GOT3 (cell line): Measurements from ENCODE around the gene SASH1.
"Not testable (repeated sequence)": the region's sequence is repeated elsewhere in the genome, so short reads cannot be mapped to it uniquely, and the experiment has no call there.

Experiments
- DNase-seq: peaks from one replicate; lab custom pipeline; 2025; ENCODE audit warnings: mixed read lengths; lab: John Stamatoyannopoulos, UW

SASH1 gene

DNA sequence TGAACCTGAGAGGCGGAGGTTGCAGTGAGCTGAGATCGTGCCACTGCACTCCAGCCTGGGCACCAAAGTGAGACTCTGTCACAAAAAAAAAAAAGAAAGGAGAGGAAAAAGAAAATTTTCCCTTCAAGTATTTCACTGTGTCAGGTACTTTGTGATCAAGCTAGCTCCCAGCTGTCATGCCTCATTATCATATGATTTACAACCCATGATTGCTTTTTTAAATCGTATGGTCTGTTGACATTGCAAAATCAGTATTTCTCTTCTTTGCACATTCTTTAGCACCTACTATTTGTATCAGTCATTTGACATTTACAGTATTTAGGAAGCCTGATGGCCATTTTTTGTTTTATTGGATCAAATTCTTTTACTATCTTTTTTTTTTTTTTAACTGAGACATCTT, 22.4 kb downstream of the SASH1 start:
- no peak for DNase-seq

GRCh38 chr6:148367411-148368024, 24.9 kb downstream of the SASH1 start:
- DNase-seq: no peak

DNA sequence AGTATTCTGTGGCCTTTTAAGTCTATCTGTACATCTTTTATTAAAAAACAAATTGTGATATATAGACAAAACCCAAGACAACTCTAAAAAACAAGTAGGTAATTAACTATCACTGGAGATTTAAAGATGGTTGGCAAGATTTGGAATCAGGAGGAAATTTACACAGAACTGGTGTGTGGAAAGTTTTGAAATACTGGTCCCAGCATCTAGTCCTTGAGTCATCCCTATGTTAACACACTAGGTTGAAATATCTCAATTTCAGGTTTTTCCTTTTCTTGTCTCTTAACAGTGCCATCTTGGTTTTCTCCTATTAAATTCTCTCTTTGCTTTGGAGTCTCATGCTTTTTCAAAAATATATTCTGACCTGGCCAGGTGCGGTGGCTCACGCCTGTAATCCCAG, 27.5 kb downstream of the SASH1 start:
- no peak for DNase-seq

DNA sequence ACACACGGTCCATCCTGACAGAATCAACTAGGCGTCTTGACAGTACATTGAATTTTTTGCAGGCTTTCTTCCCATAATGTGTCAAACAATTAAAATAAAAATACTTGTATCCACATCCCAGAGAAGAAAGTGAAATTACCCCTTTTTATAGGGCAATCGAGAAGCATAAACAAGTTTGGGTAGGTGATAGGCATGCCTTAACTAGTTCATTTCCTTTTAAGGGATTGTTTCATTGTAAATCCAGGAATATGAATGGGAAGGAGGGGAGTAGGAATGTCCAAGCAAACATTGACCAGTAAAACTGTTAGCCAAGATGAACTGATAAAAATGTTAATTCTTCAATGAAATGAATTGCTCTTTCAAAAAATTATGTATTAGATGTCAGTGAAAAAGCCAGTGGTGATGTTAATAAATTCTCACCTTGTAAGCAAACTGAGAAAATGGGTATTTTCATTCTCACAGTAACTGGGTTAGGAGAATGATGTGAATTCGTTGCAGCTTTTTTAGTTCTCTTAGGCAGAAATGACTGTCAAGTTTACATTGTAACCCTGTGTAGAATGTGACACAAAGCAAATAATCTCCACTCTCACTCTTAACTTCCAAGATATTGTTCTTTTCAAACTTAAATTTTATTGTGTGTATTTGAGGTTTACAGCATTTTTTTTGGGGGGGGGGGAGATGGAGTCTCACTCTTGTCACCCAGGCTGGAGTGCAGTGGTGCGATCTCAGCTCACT, 31.6 kb downstream of the SASH1 start:
- no peak for DNase-seq

DNA sequence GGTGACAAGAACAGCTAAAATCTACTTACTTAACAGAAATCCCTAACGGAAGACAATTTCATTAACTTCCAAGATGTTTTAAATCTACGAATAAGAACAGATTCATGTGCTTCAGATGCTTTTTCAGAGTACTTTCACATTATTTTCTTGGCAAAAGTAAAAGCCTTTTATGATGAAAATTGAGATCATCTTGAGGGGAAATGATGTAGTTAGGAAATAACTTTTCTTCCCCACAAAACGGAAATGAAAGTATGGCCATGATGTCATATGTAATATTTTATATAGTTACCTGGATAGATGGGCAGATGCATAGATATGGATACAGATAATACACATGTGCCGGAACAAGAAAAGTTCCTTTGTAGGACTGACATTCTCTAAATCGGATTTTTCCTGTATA, 32.8 kb downstream of the SASH1 start:
- DNase-seq: no peak

- no peak for DNase-seq
Observed at GRCh38 chr6:148379481-148379880, 36.8 kb downstream of the SASH1 start.

DNA sequence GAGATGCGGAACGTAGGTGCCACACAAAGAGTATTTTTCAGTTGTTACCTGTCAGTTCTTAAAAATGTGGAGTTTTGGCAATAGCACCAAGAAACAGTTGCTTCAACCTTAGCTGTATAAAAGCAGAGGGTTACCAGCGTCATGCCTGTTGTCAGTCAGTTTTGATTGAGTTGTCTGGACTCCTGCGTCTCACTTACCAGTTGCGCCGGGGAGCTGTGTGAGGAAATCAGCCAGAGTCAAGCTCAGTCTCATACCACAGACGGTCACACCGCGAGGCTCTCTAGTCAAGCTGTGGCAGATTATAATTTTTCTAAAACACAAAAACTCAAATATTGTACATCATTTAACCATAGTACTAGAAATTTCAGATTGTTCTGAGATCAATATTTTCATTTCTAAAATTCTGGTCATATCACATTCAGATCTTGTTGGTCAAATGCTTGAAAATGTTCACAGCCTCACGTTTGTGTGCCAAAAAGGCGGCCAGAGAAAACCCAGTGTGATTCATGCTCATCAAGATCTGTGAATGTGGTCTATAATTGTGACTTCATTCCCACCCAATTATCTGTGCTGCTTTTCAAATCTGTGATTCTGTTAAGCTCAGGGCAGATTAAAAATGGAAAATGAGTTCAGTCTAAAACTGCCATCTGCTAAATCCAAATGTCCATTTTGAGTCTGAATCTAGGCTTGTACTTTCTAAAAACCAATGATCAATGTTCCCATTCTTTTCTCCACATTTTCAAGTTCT, 37.5 kb downstream of the SASH1 start:
- DNase-seq: no peak

GRCh38 chr6:148382051-148382450, 39.4 kb downstream of the SASH1 start:
- not testable (repeated sequence) for DNase-seq

GRCh38 chr6:148382861-148383260, 40.2 kb downstream of the SASH1 start:
- DNase-seq: no peak

GRCh38 chr6:148383658-148384368, 41.2 kb downstream of the SASH1 start:
- no peak for DNase-seq

GRCh38 chr6:148385379-148385778, 42.7 kb downstream of the SASH1 start:
- no peak for DNase-seq

- DNase-seq: no peak
Observed at GRCh38 chr6:148388521-148388920, 45.9 kb downstream of the SASH1 start.

- DNase-seq: no peak
Observed at GRCh38 chr6:148389086-148389485, 46.4 kb downstream of the SASH1 start.

DNA sequence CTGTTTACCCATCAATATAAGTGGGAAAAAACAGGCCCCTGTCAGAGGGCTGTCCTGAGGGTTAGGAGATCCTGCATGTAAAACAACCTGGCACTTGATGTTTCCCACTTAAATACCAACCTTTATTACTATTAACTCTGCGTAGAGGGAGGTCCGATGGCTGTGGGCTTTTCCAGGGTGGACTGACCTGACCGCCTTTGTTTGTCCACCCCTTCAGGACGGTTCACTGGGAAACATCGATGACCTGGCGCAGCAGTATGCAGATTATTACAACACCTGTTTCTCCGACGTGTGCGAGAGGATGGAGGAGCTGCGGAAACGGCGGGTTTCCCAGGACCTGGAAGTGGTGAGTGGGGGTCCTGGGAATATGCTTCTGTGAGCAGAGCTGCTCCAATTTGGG, 47.3 kb downstream of the SASH1 start:
- DNase-seq: no peak

- not testable (repeated sequence) for DNase-seq
Observed at GRCh38 chr6:148392127-148392526, 49.5 kb downstream of the SASH1 start.

DNA sequence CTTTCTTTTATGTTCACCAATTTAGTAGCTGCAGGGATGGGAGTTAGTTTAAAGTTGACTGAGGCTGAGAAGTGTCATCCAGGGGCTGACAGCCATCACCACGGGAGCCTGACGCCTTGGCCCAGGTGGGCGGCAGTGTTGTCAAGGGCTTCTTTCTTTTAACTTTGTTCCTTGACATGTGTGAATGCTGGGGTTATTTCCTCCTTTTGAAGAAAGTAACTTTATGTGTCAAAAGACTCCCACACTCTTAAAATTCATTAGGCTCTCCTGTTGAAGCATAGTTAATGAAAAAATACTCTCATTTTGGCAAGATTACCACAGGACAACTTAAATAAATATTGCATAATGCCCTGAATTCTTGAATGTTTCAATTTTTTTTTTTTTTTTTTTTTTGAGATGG, 50.0 kb downstream of the SASH1 start:
- no peak for DNase-seq

DNA sequence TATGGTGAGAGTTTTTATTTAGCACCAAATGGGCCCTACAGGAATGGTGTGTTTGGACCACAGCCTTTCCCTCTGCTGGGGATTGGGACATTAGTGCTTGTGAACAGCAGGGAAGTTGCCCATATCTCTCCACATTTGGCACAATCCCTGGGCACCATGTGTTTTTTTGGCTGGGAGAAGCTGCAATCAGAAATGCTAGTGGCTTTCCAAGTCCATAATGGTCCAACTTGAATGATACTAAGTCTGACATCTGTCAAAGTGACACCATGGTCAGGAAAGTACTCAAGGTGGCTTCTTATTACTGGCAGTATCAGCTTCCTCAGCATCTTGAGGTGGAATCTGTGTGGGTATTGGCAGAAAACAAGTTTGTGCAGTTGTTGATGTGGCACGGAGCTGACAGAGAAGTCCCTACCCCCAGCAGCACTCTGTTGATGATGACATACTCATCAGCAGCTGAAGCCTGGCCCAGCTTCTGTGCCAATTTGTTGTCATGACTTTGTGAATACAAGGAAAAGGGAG, 53.0 kb downstream of the SASH1 start:
- no peak for DNase-seq

DNA sequence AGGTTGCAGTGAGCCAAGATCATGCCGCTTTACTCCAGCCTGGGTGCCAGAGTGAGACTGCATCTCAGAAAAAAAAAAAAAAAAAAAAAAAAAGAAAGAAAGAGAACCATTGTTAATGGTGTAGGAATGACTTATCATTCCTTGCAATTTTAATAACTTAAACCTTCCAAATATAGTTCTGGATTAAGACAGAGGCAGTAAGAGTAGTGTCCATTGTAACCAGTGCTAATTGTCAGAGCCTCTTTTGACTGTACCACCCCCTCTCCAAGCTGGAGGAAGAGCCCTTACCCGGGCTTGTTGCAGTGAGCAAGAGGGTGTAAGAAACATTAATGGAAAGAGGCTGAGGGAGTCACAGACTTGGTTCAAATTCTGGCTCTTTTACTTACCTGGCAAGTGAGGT, 53.8 kb downstream of the SASH1 start:
- DNase-seq: no peak

GRCh38 chr6:148396926-148397325, 54.3 kb downstream of the SASH1 start:
- no peak for DNase-seq

DNA sequence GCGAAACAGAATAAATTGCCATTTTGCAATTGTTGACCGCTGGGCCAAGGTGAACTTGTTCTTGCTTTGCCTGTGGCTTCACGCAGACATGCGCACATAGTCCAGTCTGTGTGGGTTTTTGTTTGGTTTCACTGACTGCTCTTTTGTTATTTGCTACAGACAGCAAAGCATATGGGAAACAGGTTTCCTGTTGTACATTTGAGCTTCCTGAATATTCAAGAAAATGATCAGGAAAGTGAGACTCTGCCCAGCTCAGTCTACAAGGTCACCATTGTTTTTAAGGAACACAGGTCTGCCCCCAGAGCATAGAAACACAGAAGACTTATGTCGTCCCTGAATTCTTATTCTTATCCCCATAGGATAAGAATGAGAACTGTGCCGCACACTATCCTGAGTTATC, 55.6 kb downstream of the SASH1 start:
- no peak for DNase-seq

GRCh38 chr6:148398678-148399077, 56.0 kb downstream of the SASH1 start:
- DNase-seq: no peak

- DNase-seq: no peak
Observed at GRCh38 chr6:148401571-148401970, 58.9 kb downstream of the SASH1 start.
